K562 (cell line): ENCODE measurements around the gene PTTG1IP. TPM values are rescaled to one million over a fixed set of nuclear protein-coding genes. Genes with fewer than 3 reads are reported as not detected.

ENCODE experiments used
- ARNT ChIP-seq, 2 experiments: fragments of 450-650 bp; IDR thresholded peaks; 2 replicates each; pipeline ENCODE4 v1.6.1; 2016; ENCODE audit warnings: mild to moderate bottlenecking in 1 of 2
- BACH1 ChIP-seq: fragments of 200-800 bp; sonication (Bioruptor generic); IDR thresholded peaks from 2 replicates; pipeline ENCODE4 v1.6.1; 2016; ENCODE audit warnings: missing genetic modification characterization, missing compliant biosample characterization
- CBX3 ChIP-seq, 2 experiments: IDR thresholded peaks; 1 replicate in 1 of 2; 2 replicates in 1 of 2; pipeline ENCODE4 v1.6.1; 2012; ENCODE audit warnings: inconsistent platforms in 2 of 2, low read length in 2 of 2, borderline replicate concordance in 1 of 2, control low read depth in 1 of 2
- CCNT2 ChIP-seq: IDR thresholded peaks from 2 replicates; pipeline ENCODE4 v1.6.1; 2011; ENCODE audit warnings: borderline replicate concordance, low read depth, mild to moderate bottlenecking, moderate library complexity, mixed read lengths, low read length; ENCODE audit not compliant: insufficient read length; ENCODE audit errors: extremely low read depth
- CHCHD3 ChIP-seq: fragments of 250-450 bp; sonication (Bioruptor Pico); IDR thresholded peaks from 2 replicates; pipeline ENCODE4 v2.1.2; 2022; ENCODE audit warnings: mild to moderate bottlenecking
- E2F5 ChIP-seq: sonication (generic); formaldehyde crosslinking; IDR thresholded peaks from 2 replicates; pipeline ENCODE4 v1.8.0; 2022; ENCODE audit warnings: mild to moderate bottlenecking, missing genetic modification reagents
- GTF2F1 ChIP-seq: IDR thresholded peaks from 2 replicates; pipeline ENCODE4 v1.6.1; 2011; ENCODE audit warnings: low read depth, low read length, improper control_type of control experiment
- IFI16 ChIP-seq: fragments of 250-450 bp; sonication (Bioruptor Pico); IDR thresholded peaks from 2 replicates; pipeline ENCODE4 v2.1.2; 2022; ENCODE audit warnings: mild to moderate bottlenecking, inconsistent platforms
- KDM2B ChIP-seq: fragments of 250-450 bp; sonication (Bioruptor Pico); IDR thresholded peaks from 2 replicates; pipeline ENCODE4 v1.8.0; 2021; ENCODE audit warnings: mild to moderate bottlenecking, moderate library complexity
- PHB ChIP-seq: fragments of 250-450 bp; sonication (Bioruptor Pico); IDR thresholded peaks from 2 replicates; pipeline ENCODE4 v1.5.0; 2021
- RBM22 ChIP-seq: fragments of 200-400 bp; formaldehyde crosslinking; IDR thresholded peaks from 2 replicates; pipeline ENCODE4 v1.6.1; 2018; ENCODE audit warnings: low read length, low read depth; ENCODE audit not compliant: poor library complexity, severe bottlenecking
- TRIM28 ChIP-seq: fragments of 450-650 bp; IDR thresholded peaks from 2 replicates; pipeline ENCODE4 v1.6.1; 2017
- ZNF639 ChIP-seq, 2 experiments: fragments of 200-800 bp in 1 of 2; sonication (Bioruptor generic) in 1 of 2; sonication (generic) in 1 of 2; formaldehyde crosslinking in 1 of 2; IDR thresholded peaks in 1 of 2; conservative IDR thresholded peaks in 1 of 2; 2 replicates each; pipeline versions ENCODE4 v1.5.0 to v1.6.1; 2016 to 2020; ENCODE audit warnings: missing compliant biosample characterization in 1 of 2, missing genetic modification characterization in 1 of 2, missing genetic modification reagents in 1 of 2
- polyA plus RNA-seq, 8 experiments: library from polyadenylated mRNA; depleted of rRNA in 4 of 8; stranded (reverse) in 5 of 8; unstranded in 3 of 8; fragments of >200 nt; fragmentation: Nextera tagmentation in 2 of 8; fragmentation: Illumina TruSeq in 1 of 8; extraction: Ambion mirVana in 2 of 8; extraction: Trizol in 1 of 8; gene quantifications; 2 replicates each; pipeline versions ENCODE4 v1.2.1 to v1.2.3, GENCODE V29; 2011 to 2014; ENCODE audit warnings: inconsistent platforms in 1 of 8, missing spikeins in 1 of 8
- total RNA-seq, 7 experiments: library from RNA; depleted of rRNA in 6 of 7; stranded (reverse); fragments of >200 nt in 6 of 7; fragmentation: Illumina TruSeq in 2 of 7; extraction: Trizol in 2 of 7; gene quantifications; 2 replicates each; pipeline versions ENCODE4 v1.2.1 to v1.2.3, GENCODE V29; 2011 to 2021; ENCODE audit warnings: low replicate concordance in 1 of 7
- TF ChIP-seq, protein P1 (sequence below): fragments of 200-600 bp; sonication (generic); IDR thresholded peaks from one replicate; pipeline ENCODE4 v1.6.1; 2012; ENCODE audit warnings: mild to moderate bottlenecking, low read depth, low read length, inconsistent platforms

Gene PTTG1IP
- total and polyA plus RNA-seq, 9 of the 15 experiments (the other 6 are each of a cell fraction or from before 2014, with no cell fraction given): 5.0 to 99.3 (median 82.4) TPM

GRCh38 chr21:44817914-44818639, 55.4 kb downstream of the PTTG1IP start, which contains the start of gene SUMO3 (continued):
- TF ChIP-seq E2F5 (no peak), GTF2F1 (no peak), IFI16 (CRISPR knock-in tag) (peak; percentile 88; the same call in 1 of the 2 replicates), TRIM28 (no peak), RBM22 (peak; percentile 13), BACH1 (tag) (peak; percentile 96), KDM2B (peak; percentile 57; the same call in 1 of the 2 replicates), ARNT (IDR thresholded peaks at IDR 0.05) (no peak), CCNT2 (peak; percentile 12), ZNF639 (CRISPR knock-in tag; conservative IDR thresholded peaks at IDR 0.05 in 1 of 2, IDR thresholded peaks at IDR 0.05 in 1 of 2) (peak in 1 of 2 experiments; percentile 99; a peak in 2 of 4 replicates), CHCHD3 (CRISPR knock-in tag) (no peak; the same call in 1 of the 2 replicates), PHB (CRISPR knock-in tag) (0 out of 2 replicates have a peak, but pooled peaks have one; percentile 75), CBX3 (IDR thresholded peaks at IDR 0.05; ENCODE audit: borderline replicate concordance in 1 of 2, low read length in 2 of 2) (no peak)
- TF ChIP-seq, protein P1, sequence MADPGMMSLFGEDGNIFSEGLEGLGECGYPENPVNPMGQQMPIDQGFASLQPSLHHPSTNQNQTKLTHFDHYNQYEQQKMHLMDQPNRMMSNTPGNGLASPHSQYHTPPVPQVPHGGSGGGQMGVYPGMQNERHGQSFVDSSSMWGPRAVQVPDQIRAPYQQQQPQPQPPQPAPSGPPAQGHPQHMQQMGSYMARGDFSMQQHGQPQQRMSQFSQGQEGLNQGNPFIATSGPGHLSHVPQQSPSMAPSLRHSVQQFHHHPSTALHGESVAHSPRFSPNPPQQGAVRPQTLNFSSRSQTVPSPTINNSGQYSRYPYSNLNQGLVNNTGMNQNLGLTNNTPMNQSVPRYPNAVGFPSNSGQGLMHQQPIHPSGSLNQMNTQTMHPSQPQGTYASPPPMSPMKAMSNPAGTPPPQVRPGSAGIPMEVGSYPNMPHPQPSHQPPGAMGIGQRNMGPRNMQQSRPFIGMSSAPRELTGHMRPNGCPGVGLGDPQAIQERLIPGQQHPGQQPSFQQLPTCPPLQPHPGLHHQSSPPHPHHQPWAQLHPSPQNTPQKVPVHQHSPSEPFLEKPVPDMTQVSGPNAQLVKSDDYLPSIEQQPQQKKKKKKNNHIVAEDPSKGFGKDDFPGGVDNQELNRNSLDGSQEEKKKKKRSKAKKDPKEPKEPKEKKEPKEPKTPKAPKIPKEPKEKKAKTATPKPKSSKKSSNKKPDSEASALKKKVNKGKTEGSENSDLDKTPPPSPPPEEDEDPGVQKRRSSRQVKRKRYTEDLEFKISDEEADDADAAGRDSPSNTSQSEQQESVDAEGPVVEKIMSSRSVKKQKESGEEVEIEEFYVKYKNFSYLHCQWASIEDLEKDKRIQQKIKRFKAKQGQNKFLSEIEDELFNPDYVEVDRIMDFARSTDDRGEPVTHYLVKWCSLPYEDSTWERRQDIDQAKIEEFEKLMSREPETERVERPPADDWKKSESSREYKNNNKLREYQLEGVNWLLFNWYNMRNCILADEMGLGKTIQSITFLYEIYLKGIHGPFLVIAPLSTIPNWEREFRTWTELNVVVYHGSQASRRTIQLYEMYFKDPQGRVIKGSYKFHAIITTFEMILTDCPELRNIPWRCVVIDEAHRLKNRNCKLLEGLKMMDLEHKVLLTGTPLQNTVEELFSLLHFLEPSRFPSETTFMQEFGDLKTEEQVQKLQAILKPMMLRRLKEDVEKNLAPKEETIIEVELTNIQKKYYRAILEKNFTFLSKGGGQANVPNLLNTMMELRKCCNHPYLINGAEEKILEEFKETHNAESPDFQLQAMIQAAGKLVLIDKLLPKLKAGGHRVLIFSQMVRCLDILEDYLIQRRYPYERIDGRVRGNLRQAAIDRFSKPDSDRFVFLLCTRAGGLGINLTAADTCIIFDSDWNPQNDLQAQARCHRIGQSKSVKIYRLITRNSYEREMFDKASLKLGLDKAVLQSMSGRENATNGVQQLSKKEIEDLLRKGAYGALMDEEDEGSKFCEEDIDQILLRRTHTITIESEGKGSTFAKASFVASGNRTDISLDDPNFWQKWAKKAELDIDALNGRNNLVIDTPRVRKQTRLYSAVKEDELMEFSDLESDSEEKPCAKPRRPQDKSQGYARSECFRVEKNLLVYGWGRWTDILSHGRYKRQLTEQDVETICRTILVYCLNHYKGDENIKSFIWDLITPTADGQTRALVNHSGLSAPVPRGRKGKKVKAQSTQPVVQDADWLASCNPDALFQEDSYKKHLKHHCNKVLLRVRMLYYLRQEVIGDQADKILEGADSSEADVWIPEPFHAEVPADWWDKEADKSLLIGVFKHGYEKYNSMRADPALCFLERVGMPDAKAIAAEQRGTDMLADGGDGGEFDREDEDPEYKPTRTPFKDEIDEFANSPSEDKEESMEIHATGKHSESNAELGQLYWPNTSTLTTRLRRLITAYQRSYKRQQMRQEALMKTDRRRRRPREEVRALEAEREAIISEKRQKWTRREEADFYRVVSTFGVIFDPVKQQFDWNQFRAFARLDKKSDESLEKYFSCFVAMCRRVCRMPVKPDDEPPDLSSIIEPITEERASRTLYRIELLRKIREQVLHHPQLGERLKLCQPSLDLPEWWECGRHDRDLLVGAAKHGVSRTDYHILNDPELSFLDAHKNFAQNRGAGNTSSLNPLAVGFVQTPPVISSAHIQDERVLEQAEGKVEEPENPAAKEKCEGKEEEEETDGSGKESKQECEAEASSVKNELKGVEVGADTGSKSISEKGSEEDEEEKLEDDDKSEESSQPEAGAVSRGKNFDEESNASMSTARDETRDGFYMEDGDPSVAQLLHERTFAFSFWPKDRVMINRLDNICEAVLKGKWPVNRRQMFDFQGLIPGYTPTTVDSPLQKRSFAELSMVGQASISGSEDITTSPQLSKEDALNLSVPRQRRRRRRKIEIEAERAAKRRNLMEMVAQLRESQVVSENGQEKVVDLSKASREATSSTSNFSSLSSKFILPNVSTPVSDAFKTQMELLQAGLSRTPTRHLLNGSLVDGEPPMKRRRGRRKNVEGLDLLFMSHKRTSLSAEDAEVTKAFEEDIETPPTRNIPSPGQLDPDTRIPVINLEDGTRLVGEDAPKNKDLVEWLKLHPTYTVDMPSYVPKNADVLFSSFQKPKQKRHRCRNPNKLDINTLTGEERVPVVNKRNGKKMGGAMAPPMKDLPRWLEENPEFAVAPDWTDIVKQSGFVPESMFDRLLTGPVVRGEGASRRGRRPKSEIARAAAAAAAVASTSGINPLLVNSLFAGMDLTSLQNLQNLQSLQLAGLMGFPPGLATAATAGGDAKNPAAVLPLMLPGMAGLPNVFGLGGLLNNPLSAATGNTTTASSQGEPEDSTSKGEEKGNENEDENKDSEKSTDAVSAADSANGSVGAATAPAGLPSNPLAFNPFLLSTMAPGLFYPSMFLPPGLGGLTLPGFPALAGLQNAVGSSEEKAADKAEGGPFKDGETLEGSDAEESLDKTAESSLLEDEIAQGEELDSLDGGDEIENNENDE: no peak
